Epithelial cell of esophagus (primary cell): ENCODE measurements around the gene DHRSX.

ENCODE experiments used
- DNase-seq: peaks from one replicate; pipeline ENCODE4 v3.0.0; 2010; ENCODE audit warnings: low read depth
- H3K4me3 ChIP-seq: 2 replicates; pipeline ENCODE4 v1.5.1; 2011; ENCODE audit warnings: mild to moderate bottlenecking, low read length, control low read depth
- TF ChIP-seq, protein P1 (sequence below): IDR thresholded peaks from 2 replicates; pipeline ENCODE4 v1.5.1; 2011; ENCODE audit warnings: low read depth, mild to moderate bottlenecking, low read length, control low read depth, inconsistent platforms; ENCODE audit not compliant: insufficient read depth; ENCODE audit errors: missing control alignments

Gene DHRSX

DNA sequence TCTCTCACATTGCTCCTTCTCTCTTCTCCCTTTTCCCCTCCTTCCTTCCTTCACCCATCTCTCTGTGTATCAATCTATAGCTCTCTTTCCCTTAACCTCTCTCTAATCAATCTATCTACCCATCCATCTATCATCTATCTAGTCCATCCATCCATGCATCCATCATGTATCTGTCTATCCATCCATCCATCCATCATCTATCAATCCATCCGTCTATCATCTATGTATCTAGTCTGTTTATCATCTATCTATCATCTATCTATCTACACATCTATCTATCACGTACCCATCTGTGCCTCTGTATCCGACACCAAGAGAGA is 307.5 kb downstream of the DHRSX start:
- no peak overlapping the region for H3K4me3 ChIP-seq
- no peak for DNase-seq
- TF ChIP-seq, protein P1, sequence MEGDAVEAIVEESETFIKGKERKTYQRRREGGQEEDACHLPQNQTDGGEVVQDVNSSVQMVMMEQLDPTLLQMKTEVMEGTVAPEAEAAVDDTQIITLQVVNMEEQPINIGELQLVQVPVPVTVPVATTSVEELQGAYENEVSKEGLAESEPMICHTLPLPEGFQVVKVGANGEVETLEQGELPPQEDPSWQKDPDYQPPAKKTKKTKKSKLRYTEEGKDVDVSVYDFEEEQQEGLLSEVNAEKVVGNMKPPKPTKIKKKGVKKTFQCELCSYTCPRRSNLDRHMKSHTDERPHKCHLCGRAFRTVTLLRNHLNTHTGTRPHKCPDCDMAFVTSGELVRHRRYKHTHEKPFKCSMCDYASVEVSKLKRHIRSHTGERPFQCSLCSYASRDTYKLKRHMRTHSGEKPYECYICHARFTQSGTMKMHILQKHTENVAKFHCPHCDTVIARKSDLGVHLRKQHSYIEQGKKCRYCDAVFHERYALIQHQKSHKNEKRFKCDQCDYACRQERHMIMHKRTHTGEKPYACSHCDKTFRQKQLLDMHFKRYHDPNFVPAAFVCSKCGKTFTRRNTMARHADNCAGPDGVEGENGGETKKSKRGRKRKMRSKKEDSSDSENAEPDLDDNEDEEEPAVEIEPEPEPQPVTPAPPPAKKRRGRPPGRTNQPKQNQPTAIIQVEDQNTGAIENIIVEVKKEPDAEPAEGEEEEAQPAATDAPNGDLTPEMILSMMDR: no peak

DNA sequence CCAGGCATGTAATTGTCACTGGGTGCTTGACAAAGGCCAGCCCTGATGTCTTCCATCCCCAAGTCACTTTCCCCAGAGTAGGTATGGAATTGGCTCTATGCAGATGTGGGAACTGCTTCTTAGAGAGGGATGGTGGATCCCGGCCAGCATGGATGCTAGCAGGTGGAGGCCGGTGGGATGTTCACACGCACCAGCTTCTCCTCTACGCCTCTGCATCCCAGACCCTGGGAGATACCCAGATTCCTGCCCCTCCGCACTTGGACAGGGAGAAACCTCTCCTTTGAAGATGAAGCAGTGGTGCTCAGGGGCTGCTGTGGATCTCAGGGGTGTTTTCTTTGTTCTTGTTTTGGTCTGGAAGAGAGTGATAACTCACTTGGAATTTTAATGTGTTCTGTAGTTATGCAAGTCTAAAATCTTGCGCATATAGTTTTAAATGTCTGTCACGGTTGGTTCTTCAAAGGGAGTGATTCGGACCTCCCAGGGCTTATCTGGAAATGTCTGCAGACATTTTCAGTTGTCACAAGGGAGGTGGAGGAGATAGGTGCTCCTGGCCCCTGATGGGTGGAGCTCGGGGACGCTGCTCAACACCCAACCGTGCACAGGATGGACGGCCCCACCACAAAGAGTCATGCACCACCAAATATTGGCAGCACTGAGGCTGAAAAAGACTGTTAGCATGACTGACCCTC is 308.0 kb downstream of the DHRSX start:
- TF ChIP-seq, protein P1: no peak
- no peak for DNase-seq

DNA sequence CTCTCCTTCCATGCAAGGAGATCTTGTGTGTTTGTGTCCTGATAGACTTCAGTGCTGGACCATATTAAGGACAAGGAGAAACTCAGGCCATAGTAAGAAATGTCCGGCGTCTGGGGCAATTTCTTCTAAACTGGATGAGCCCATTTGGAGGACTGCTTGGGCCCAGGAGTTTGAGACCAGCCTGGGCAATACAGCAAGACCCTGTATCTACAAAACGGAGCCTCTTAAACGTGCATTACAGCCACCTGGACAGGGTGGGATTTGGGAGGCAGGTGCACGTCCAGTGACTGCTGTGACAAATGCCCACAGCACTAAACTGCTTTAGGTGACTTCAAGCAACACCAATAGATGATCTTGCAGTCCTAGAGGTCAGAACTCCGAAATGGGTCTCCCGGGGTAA is 311.9 kb downstream of the DHRSX start:
- TF ChIP-seq, protein P1: no peak
- DNase-seq: no peak
- H3K4me3 ChIP-seq: no peak overlapping the region

More for the DNA sequence above, 308.0 kb downstream of the DHRSX start:
- H3K4me3 ChIP-seq: no peak overlapping the region

DNA sequence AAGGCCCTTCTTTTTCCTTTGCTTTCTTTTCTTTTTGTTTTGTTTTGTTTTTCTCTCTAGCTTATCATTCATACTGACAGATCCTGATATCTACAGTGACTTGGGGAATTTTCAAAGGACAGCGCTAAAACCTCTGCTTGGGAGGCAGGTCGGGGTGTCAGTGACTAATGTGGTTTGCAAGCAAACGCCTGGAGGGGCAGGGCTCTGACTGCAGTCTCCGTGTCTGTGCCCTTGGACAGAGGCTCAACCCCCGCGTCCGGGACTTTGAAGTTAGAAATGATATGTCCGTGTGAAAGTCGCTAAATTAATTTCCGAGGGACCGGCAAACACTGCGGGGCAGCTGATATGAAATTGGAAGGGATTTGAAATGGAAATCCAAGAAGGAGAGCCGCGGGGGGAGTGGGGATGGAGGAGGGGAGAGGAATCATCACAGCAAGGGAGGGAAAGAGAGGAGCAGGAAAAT is 312.4 kb downstream of the DHRSX start:
- TF ChIP-seq, protein P1: no peak
- H3K4me3 ChIP-seq: no peak overlapping the region

DNA sequence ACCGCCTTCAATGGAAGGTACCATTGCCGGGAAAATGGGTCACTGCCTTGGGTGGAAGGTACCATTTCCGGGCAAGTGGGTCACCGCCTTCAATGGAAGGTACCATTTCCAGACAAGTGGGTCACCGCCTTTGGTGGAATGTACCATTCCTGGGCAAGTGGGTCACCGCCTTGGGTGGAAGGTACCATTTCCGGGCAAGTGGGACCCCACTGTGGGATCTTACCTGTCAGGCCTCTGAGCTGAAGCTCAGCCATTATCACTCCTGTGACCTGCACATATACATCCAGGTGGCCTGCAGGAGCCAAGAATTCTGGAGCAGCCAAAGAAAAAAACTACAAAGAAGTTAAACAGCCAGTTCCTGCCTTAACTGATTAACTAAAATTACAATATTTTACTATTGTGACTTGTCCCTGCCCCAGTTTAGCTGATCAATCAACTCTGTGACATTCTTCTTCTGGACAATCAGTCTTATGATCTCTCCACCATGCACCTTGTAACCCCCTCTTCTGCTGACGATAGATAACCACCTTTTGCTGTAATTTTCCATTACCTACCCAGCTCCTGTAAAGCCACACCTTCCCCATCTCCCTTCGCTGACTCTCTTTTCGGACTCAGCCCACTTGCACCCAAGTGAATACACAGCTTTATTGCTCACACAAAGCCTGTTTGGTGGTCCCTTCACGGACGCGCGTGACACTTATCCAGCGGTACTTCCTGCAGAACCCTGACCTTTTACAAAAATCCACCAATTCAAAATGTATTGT is 313.2 kb downstream of the DHRSX start:
- no peak for DNase-seq
- no peak overlapping the region for H3K4me3 ChIP-seq
- TF ChIP-seq, protein P1: no peak

More for the DNA sequence above, 312.4 kb downstream of the DHRSX start:
- no peak for DNase-seq

DNA sequence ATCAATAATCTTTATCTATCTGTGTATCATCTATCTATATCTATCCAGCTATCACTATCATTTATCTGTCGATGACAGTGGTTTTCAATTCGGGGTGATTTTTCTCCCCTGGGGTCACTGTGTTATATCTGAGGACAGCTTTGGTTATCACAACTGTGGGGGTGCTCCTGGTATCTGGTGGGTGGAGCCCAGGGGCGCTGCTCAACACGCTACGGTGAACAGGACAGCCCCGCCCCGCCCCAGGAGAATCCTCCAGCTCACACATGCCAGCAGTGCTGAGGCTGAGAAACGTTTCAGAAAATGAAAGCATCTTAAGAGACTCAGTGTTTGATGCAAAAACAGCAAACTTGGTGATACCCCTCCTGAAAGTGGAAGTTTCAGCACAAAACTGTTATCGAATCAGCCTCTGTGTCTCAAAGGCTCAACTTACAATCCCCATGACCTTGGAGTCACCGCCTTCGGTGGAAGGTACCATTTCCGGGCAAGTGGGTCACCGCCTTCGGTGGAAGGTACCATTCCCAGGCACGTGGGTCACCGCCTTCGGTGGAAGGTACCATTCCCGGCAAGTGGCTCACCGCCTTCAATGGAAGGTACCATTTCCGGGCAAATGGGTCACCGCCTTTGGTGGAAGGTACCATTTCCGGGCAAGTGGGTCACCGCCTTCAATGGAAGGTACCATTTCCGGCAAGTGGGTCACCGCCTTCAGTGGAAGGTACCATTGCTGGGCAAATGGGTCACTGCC is 315.3 kb downstream of the DHRSX start:
- no peak for DNase-seq
- TF ChIP-seq, protein P1: no peak
- no peak overlapping the region for H3K4me3 ChIP-seq
